ENCODE measurements around the gene GRIA4. TPM values are rescaled to one million over a fixed set of nuclear protein-coding genes. Genes with fewer than 3 reads are reported as not detected.

Gene GRIA4
- total RNA-seq, 1 experiment from 2014 or later: not detected

DNA sequence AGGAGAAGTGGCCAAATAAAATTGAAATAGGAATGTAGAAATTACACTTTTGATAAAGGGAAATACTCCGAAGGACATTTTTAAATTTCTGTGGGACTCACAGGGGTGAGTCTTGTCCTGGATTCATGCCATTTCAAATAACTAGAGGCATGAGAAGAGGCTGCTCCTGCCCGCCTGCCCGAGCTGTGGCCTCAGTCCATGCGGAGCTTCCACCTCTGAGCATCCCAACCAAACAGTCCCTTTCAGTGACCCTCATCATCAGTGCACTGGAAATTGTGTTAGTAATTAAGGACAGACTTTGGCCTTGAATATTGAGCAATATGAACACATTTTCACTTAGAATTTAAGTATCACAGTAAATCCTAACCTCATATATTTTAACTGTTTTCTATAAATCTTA lies 25.6 kb downstream of the GRIA4 start:
- no peak for DNase-seq (ENCODE audit: extremely low read depth, low read depth)

DNA sequence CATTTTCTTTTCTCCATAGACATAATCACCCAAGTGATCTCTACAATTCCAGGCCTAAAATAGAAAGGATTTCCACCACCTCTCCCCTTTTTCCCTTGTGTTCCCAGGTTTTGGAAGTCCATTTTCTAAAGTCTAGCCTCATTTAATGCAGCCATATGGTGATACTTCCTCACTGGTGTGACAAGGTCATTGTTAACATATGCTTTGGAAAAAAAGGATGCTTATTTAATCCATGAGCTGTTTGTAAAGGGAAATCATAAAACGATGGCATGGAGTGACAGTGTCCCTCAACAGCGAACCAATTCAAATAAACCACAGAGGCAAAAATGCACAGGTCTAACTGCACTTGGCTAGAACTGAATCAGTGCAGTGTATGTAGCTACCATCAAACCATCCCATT lies 26.6 kb downstream of the GRIA4 start:
- DNase-seq (ENCODE audit: extremely low read depth, low read depth): no peak

GRCh38 chr11:105639527-105639926 lies 29.7 kb downstream of the GRIA4 start:
- DNase-seq (ENCODE audit: extremely low read depth, low read depth): no peak

- no peak for DNase-seq (ENCODE audit: extremely low read depth, low read depth)
These were observed 31.6 kb downstream of the GRIA4 start for GRCh38 chr11:105641433-105641832.

DNA sequence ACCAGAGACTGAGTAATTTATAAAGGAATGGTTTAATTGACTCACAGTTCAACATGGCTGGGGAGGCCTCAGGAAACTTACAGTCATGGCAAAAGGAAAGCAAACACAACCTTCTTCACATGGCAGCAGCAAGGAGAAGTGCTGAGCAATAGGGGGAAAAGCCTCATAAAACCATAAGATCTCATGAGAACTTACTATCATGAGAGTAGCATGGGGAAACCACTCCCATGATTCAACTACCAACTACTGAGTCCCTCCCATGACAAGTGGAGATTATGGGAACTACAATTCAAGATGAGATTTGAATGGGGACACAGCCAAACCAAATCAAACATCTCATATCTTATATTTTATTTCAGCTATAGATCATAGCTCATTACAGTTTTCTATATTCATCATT lies 33.0 kb downstream of the GRIA4 start:
- DNase-seq (ENCODE audit: extremely low read depth, low read depth): no peak

- no peak for DNase-seq (ENCODE audit: extremely low read depth, low read depth)
These were observed 35.1 kb downstream of the GRIA4 start for GRCh38 chr11:105644839-105645573.

GRCh38 chr11:105647780-105648179 lies 37.9 kb downstream of the GRIA4 start:
- no peak for DNase-seq (ENCODE audit: extremely low read depth, low read depth)

- DNase-seq (ENCODE audit: extremely low read depth, low read depth): no peak
These were observed 38.9 kb downstream of the GRIA4 start for GRCh38 chr11:105648762-105649161.

- no peak for DNase-seq (ENCODE audit: extremely low read depth, low read depth)
These were observed 55.4 kb downstream of the GRIA4 start for GRCh38 chr11:105665281-105665680.

DNA sequence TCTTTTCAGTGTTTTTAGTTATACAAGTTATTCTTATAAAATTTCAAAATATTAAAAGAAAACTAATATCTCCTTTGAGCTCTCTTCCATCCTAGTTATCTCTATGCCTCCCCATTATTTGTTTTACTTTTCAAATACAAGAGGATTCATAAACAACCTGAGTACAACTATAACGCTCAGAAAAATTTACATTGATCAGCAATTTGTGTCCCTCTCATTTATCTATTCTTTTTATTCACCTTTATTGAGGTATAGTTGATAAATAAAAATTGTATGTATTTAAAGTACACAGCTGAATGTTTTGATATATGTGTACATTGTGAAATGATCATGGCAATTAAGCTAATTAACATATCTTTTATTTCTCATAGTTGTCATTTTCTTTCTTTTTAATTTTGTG lies 57.6 kb downstream of the GRIA4 start:
- DNase-seq (ENCODE audit: extremely low read depth, low read depth): no peak

DNA sequence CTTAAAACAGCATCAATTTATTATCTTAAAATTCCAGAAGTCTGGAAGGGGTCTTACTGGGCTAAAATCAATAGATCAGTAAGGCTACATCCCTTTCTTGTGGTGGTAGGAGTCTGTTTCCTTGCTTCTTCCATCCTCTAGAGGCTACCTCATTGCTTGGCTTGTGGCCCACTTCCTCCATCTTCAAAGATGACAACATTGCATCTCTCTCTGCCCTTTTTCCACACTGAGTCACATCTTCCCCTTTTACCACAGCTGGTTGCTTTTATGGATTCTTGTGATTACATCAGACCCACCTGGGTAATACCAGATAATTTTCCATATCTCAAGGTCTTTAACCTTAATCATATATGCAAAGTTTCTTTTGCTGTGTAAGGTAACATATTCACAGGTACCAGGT lies 60.9 kb downstream of the GRIA4 start:
- no peak for DNase-seq (ENCODE audit: extremely low read depth, low read depth)

DNA sequence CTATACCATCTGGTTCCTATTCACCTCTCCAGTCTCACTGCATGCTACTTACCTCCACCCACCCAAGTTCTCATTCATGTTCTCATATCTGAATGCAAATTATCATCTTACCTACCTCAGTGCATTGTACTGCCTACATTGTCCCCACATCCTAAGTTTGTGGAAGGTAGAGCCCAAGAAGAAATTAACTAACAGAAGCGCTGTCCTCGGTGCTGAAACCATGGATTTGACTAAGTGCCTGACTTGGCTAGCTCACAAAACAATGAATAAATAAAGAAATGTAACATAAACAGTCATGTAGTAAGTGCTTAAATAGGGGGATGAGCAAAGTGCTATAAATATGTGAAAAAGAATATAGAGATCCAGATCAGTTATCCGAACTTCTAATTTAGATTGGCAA lies 63.2 kb downstream of the GRIA4 start:
- DNase-seq (ENCODE audit: extremely low read depth, low read depth): peak; percentile 15

GRCh38 chr11:105689631-105690030 lies 79.8 kb downstream of the GRIA4 start:
- DNase-seq (ENCODE audit: extremely low read depth, low read depth): no peak

DNA sequence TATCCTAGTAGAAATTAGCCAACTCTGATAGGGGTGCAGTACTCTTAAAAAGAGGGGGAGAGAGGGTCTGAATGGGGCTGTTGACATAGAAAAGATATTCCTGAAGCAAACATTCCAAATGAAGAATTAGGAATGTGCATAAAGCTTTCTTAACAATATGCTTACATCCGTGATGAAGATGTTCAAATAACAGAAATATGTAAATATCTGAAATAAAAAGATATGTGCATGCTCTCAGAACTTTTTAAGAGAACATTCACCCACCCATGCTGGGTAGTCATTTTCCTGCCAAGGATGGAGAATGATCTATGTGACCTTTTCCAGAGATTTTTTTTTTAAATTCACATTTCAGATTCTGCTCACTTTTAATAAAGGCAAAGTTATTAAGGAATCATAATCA lies 80.6 kb downstream of the GRIA4 start:
- no peak for DNase-seq (ENCODE audit: extremely low read depth, low read depth)

DNA sequence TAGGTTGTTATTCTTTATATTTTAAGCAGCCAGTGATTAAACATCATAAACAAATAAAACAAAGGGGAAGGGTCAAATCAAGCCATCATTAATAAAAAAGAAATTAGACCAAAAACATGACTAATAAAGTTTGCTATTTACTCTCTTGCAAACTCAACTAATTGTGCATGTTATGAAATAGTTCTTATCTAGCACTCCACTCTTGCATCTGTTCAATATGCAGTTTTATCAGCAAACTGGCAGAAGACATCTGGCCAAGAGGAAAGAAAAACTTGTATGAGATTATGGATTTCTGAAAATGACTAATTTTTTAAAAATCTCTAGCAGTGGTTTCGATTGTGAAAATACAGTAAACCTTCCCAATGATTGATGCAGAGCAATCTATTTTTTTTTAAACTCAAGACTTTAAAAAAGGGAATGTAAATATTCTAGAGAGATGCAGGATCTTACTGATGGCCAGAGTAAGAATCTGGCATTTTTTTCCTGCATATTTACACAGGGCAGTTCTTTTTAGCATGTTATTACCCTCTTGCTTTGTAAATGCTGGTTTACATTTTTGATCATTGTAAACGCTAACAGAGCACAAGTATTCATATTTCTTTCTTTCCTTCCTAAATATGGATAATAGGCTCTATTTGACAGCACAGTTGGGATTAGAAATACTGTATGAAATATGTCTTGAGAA lies 83.3 kb downstream of the GRIA4 start:
- no peak for DNase-seq (ENCODE audit: extremely low read depth, low read depth)

DNA sequence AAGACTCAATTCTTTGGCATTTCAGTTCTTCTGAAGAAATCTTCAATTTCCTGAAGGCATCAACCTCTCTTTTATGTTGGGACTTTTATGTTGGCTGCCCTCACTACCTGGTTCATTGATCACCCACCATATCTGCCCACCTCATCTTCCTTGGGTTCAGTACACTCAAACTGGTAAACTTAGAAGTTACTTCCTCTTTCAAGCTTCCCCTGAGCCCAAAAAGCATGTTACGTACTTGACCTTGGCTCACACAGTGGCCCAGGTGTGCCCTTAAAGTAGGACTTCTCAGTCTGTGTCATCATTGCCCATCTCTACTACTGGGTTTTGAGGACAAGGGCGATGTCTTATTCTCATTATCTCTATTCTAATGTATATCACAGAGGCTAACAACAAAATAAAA lies 86.1 kb downstream of the GRIA4 start:
- no peak for DNase-seq (ENCODE audit: extremely low read depth, low read depth)

DNA sequence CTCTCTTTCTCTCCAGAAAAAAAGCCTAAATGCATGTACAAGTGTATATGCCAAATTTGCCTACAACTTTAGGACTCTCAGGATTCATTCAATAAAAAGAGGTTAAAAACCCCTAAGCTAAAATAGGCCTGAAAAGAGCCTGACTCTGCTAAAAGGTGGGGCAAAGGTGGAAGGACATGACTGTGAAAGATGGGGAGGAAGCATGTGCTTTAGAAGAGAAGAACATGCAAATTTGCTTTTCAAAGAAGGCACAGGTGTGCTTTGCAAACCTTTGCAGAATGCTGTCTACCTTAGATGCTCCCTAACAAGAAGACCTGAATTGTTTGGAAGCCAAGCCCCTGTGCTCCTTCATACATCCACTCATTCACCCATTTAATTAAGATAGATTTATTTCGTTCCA lies 87.4 kb downstream of the GRIA4 start:
- no peak for DNase-seq (ENCODE audit: extremely low read depth, low read depth)

DNA sequence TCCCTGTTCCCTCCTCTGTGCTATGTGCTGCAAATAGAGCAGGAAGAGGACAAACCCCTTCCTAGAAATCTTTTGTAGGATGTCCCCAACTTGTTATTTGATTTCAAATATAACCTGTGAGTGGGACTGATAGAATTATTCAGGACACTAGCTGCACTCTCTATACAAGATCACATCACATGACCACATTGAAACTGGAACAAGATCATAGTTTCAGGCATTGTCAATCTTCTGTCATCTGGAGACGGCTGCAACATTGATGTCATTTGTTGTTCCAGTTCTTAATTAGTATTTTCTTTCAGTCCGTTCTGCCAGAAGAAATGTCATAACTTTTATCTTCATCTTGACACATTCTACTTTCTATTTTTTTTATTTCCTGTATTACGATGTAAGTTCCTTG lies 89.3 kb downstream of the GRIA4 start:
- DNase-seq (ENCODE audit: extremely low read depth, low read depth): no peak

DNA sequence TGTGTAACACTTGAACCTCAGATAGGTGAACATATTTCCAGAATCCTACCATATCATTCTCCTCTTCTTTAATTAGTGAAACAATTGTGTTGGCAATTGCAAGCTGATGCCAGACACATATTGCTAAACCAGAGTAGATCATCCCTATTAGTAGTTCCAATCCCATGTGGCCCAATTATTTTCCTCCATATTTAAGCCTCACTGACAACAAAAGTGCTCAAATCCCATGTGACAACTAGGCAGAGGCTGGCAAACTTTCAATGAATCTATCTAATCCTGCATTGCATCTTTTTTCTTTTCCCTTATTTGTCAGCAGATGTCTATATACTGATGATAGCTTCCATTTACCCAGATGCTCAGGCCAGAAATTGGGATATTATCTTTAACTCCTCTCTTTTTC lies 90.4 kb downstream of the GRIA4 start:
- no peak for DNase-seq (ENCODE audit: extremely low read depth, low read depth)

GRCh38 chr11:105701098-105701497 lies 91.2 kb downstream of the GRIA4 start:
- no peak for DNase-seq (ENCODE audit: extremely low read depth, low read depth)

DNA sequence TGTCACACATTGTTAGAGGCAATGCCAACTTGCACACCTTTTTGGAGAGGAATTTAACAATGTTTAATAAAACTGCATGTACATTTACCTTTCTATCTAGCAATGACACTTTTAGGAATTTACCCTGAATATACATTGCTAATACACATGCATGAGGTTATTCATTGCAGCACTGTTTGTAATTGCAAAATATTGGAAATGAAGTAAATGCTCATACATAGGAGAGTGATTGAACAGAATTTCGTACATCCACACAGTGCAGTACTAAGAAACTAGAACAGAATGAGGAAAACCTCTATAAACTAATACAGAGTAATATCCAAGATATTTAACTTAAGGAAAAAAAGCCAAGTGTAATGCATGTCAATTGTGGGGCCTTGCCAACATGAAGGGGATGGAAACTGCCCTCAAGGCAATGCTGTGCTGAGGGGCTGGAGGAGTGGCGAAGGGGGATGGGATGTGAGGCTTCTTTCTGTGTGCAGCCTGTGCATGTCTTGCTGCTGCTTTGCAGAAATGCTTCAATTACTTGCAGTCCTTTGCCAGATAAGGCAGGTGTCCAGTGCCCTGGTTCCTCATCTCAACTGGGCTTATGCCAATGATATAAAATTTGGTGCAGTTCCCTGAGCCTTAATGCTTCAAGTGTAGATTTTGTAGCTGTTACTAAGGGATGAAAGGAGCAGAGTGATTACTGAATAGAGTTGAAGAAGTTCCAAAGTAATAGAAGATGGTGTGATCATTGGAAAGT lies 96.1 kb downstream of the GRIA4 start:
- no peak for DNase-seq (ENCODE audit: extremely low read depth, low read depth)

DNA sequence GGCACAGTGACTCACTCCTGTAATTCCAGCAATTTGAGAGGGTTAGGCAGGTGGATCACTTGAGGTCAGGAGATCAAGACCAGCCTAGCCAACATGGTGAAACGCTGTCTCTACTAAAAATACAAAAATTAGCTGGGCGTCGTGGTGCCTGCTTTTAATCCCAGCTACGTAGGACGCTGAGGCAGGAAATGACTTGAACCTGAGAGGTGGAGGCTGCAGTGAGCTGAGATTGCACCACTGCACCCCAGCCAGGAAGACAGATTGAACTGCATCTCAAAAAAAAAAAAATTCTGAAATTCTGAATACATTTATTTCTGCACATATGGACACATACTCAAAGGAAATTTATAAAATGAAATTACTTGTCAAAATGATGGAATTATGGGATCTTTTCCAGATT lies 103.2 kb downstream of the GRIA4 start:
- no peak for DNase-seq (ENCODE audit: extremely low read depth, low read depth)
